ENCODE data around the gene CBLN3.

- no peak for TF ChIP-seq POLR2A (IDR thresholded peaks at IDR 0.05; ENCODE audit: low read depth, low read length)
- no peak for TF ChIP-seq POLR2AphosphoS5 (IDR thresholded peaks at IDR 0.05; ENCODE audit: low read depth, low read length)
Measured at GRCh38 chr14:24401810-24402702, 27.4 kb downstream of the CBLN3 start.
